ENCODE data around the gene PPP2R3A.

DNA sequence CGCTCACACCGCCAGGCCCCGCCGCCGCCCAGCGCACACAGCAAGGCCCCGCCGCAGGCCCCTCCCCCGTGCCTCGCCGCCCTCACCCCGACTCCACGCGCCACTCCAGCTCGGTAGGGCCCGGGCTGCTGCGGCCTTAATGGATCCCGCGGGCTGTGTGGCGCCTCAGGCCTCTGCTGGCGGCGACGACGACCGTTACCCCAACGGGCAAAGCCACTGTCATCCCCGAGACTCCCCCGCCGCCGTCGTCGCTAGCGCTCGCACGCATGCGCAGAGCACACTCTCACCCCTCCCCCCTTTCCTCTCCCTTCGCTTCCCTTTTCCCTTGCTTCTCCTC lies 230.5 kb downstream of the PPP2R3A start, which contains the start of gene MSL2:
- TF ChIP-seq, protein P1, sequence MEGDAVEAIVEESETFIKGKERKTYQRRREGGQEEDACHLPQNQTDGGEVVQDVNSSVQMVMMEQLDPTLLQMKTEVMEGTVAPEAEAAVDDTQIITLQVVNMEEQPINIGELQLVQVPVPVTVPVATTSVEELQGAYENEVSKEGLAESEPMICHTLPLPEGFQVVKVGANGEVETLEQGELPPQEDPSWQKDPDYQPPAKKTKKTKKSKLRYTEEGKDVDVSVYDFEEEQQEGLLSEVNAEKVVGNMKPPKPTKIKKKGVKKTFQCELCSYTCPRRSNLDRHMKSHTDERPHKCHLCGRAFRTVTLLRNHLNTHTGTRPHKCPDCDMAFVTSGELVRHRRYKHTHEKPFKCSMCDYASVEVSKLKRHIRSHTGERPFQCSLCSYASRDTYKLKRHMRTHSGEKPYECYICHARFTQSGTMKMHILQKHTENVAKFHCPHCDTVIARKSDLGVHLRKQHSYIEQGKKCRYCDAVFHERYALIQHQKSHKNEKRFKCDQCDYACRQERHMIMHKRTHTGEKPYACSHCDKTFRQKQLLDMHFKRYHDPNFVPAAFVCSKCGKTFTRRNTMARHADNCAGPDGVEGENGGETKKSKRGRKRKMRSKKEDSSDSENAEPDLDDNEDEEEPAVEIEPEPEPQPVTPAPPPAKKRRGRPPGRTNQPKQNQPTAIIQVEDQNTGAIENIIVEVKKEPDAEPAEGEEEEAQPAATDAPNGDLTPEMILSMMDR (conservative IDR thresholded peaks at IDR 0.05; ENCODE audit: low read depth, low read length), result no peak
- no peak for TF ChIP-seq EZH2 (IDR thresholded peaks at IDR 0.05; ENCODE audit: borderline replicate concordance, low read depth, low read length, poor library complexity, severe bottlenecking)

All from A673 (cell line).